Common myeloid progenitor, CD34-positive (primary cell): ENCODE data around the gene CLDN15.

Source experiments
- CTCF ChIA-PET: fragments of 350-600 bp; sonication (Branson Sonifier 250); formaldehyde crosslinking; loops from one replicate; lab custom pipeline; 2021; ENCODE audit warnings: antibody characterized with exemption; lab: Charles Lee
- POLR2A ChIA-PET: fragments of 350-600 bp; sonication (Branson Sonifier 250); formaldehyde crosslinking; loops from one replicate; lab custom pipeline; 2021; ENCODE audit warnings: antibody characterized with exemption; lab: Charles Lee
- DNase-seq, 3 donors: peaks; one replicate each; pipeline versions ENCODE4 v3.0.0 to v3.0.0-alpha.2; 2013
- H3K27ac ChIP-seq, 2 experiments: 1 replicate in 1 of 2; 2 replicates in 1 of 2; pipeline ENCODE4 v1.7.0; 2013; ENCODE audit warnings: inconsistent platforms in 2 of 2, low read length in 2 of 2, mild to moderate bottlenecking in 2 of 2, low read depth in 1 of 2, moderate library complexity in 1 of 2; ENCODE audit not compliant: severe bottlenecking in 2 of 2, insufficient read depth in 1 of 2, poor library complexity in 1 of 2
- H3K27me3 ChIP-seq, 5 experiments: replicated peaks in 2 of 5; 1 replicate in 3 of 5; 2 replicates in 2 of 5; pipeline versions ENCODE4 v1.6.1 to v1.7.0; 2013; ENCODE audit warnings: low read length in 4 of 5, mild to moderate bottlenecking in 2 of 5, moderate library complexity in 2 of 5, inconsistent platforms in 1 of 5; ENCODE audit not compliant: insufficient read depth in 5 of 5, control insufficient read depth in 4 of 5
- H3K36me3 ChIP-seq, 4 experiments: 1 replicate in 2 of 4; 2 replicates in 2 of 4; pipeline versions ENCODE4 v1.6.1 to v1.7.0; 2013; ENCODE audit warnings: low read length in 3 of 4, control low read depth in 1 of 4, mild to moderate bottlenecking in 1 of 4; ENCODE audit not compliant: control insufficient read depth in 4 of 4, insufficient read depth in 4 of 4
- H3K4me1 ChIP-seq, 4 experiments: 1 replicate in 3 of 4; 2 replicates in 1 of 4; pipeline versions ENCODE4 v1.6.1 to v1.7.1; 2013; ENCODE audit warnings: low read length in 3 of 4, mild to moderate bottlenecking in 3 of 4, control low read depth in 1 of 4, inconsistent platforms in 1 of 4, moderate library complexity in 1 of 4; ENCODE audit not compliant: control insufficient read depth in 4 of 4, insufficient read depth in 4 of 4; ENCODE audit errors: control extremely low read depth in 1 of 4
- H3K4me3 ChIP-seq, 7 experiments: 1 replicate in 4 of 7; 2 replicates in 3 of 7; pipeline versions ENCODE4 v1.5.1 to v1.7.0; 2013; ENCODE audit warnings: mild to moderate bottlenecking in 7 of 7, low read length in 6 of 7, moderate library complexity in 6 of 7, inconsistent platforms in 2 of 7, low read depth in 2 of 7, control low read depth in 1 of 7; ENCODE audit not compliant: insufficient read depth in 4 of 7, control insufficient read depth in 1 of 7; ENCODE audit errors: extremely low read depth in 1 of 7
- H3K9me3 ChIP-seq, 5 experiments: 1 replicate in 4 of 5; 2 replicates in 1 of 5; pipeline versions ENCODE4 v1.6.1 to v1.7.1; 2013; ENCODE audit warnings: low read length in 4 of 5, mild to moderate bottlenecking in 2 of 5, inconsistent platforms in 1 of 5, low read depth in 1 of 5, moderate library complexity in 1 of 5; ENCODE audit not compliant: control insufficient read depth in 4 of 5, insufficient read depth in 2 of 5; ENCODE audit errors: control extremely low read depth in 1 of 5
- WGBS: methylation state at CpG from one replicate; pipeline ENCODE4 v1.1.5; 2013; ENCODE audit not compliant: insufficient coverage; 5-methylcytosine and 5-hydroxymethylcytosine counted together

CLDN15 gene

DNA sequence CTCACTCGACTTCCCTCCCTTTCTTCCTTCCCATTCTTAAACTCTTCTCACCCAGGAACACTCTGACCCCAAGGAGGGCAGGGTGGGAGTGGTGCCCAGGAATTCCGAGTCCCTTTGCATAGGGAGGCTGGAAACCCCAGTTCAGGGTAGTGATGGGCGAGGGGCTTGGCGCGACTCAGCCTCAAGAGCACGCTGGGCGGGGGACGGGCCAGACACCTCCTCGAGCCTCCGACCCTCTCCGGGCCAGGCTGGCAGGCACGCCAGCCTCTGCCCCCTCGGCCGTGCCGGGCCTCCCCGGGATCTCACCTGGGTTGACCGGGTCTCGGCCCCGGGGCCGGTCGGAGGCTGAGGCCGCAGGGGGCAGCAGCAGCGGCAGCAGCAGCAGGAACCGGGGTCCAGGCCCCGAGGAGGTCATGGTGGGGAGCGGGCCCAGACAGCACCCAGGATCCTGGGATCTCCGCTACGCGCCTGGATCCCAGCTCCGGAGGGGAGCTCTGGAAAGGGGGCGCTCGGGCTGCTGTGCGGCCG lies 20.7 kb downstream of the CLDN15 start:
- peak overlapping the region; percentile 50 to 98 (median 94) for H3K4me3 ChIP-seq
- no peaks in the 10 kb centered on the region for H3K9me3 ChIP-seq
- H3K27ac ChIP-seq, result peak overlapping the region in 1 of 2 experiments; percentile 94
- no peaks in the 10 kb centered on the region for H3K27me3 ChIP-seq
- peaks cover 3 to 29% (median 25%) of the 10 kb centered on the region in 4 experiments for H3K4me1 ChIP-seq
- POLR2A ChIA-PET, result interaction anchor here (0.6 to 2.1 kb wide), 4 partner anchors 28 to 122 kb away, joined by 3 to 12 read pairs (median 6); partner anchors contain the start of gene FIS1
- CTCF ChIA-PET, result interaction anchor here (0.6 to 5.5 kb wide), 19 partner anchors 9 to 1052 kb away, joined by 3 to 57 read pairs (median 5); partner anchors contain the start of genes CLDN15 and FIS1
- H3K36me3 ChIP-seq, result peaks cover 2 to 24% (median 10%) of the 10 kb centered on the region in 4 experiments
- WGBS, result 0% methylated on average over 29 of the region's 34 CpGs
- DNase-seq, result no peak

GRCh38 chr7:101216001-101216859 lies 21.4 kb downstream of the CLDN15 start:
- DNase-seq, result peak in 1 of 3 donors; percentile 19
- 71% methylated on average over 20 of the region's 31 CpGs for WGBS

DNA sequence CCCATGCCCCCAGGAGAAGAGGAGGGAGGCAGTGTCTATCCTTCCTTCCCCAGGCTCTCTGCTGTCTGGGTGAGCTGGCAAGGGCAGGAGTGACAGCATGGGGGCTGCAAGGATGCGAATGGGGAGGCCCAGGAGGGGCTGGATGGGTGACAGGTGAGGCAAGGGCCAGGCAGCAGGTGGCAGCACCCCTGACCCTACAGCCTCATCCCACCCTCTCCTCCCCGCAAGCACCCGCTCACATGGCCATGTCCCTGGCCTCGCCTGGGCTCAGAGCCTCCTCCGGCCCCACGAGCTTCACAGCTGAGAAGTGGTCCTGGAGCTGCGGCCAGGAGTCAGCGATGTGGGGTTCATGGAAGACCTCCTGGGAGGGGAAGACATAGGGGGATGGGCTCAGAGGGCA lies 25.6 kb downstream of the CLDN15 start:
- no peaks in the 10 kb centered on the region for H3K9me3 ChIP-seq
- 100% methylated on average over 4 of the region's 8 CpGs for WGBS
- H3K27me3 ChIP-seq, result no peaks in the 10 kb centered on the region
- no peak overlapping the region for H3K4me3 ChIP-seq
- peaks cover 0 to 12% (median 10%) of the 10 kb centered on the region in 4 experiments for H3K4me1 ChIP-seq
- ChIA-PET CTCF (interaction anchor here (0.6 to 1.6 kb wide), 2 partner anchors 10 to 66 kb away, joined by 3 to 6 read pairs; no protein-coding TSS in a partner anchor), POLR2A (no interaction called here)
- peaks cover 2 to 55% (median 27%) of the 10 kb centered on the region in 4 experiments for H3K36me3 ChIP-seq
- no peak overlapping the region for H3K27ac ChIP-seq
- DNase-seq, result no peak

More at GRCh38 chr7:101216001-101216859, 21.4 kb downstream of the CLDN15 start:
- no peaks in the 10 kb centered on the region for H3K9me3 ChIP-seq
- peaks cover 3 to 29% (median 25%) of the 10 kb centered on the region in 4 experiments for H3K4me1 ChIP-seq
- peak overlapping the region in 1 of 2 experiments; percentile 94 for H3K27ac ChIP-seq
- H3K36me3 ChIP-seq, result peaks cover 2 to 27% (median 15%) of the 10 kb centered on the region in 4 experiments
- peak overlapping the region; percentile 13 to 98 (median 94) for H3K4me3 ChIP-seq
- POLR2A ChIA-PET, result interaction anchor here (0.6 to 2.0 kb wide), 2 partner anchors 90 to 121 kb away, joined by 3 to 7 read pairs; no protein-coding TSS in a partner anchor
- H3K27me3 ChIP-seq, result no peaks in the 10 kb centered on the region
- CTCF ChIA-PET, result interaction anchor here (0.6 to 5.5 kb wide), 10 partner anchors 9 to 1051 kb away, joined by 3 to 57 read pairs (median 4); partner anchors contain the start of gene FIS1

DNA sequence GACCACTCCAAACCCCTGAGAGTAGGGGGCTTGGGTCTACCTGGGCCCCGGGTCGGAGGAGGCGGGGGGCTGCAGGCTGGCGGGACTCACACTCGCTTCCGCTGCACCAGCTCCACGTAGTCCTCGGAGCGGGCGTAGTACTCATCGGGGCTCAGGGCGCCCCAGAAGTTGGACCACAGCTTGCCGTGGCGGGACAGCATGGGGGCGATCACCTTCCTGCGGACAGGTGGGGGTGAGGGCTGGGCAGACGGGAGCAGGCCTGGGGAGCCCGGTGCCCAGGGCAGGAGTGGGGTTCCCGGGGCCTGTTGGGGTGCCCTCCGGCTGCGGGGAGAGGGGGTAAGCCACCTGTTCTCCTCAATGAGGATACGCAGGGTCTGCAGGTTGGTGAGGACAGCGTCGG lies 26.1 kb downstream of the CLDN15 start:
- Histone ChIP-seq H3K4me3 (no peak overlapping the region), H3K36me3 (peaks cover 2 to 57% (median 28%) of the 10 kb centered on the region in 4 experiments), H3K27ac (no peak overlapping the region), H3K4me1 (peaks cover 0 to 7% (median 5%) of the 10 kb centered on the region in 4 experiments), H3K9me3 (no peaks in the 10 kb centered on the region), H3K27me3 (no peaks in the 10 kb centered on the region)
- 97% methylated on average over 23 of the region's 24 CpGs for WGBS
- POLR2A ChIA-PET, result no interaction called here
- no peak for DNase-seq
- CTCF ChIA-PET, result interaction anchor here (0.6 to 1.6 kb wide), 2 partner anchors 9 to 67 kb away, joined by 3 to 6 read pairs; no protein-coding TSS in a partner anchor

- 98% methylated on average over 16 of the region's 19 CpGs for WGBS
- no peak for DNase-seq
- Histone ChIP-seq H3K36me3 (peaks cover 2 to 61% (median 31%) of the 10 kb centered on the region in 4 experiments), H3K9me3 (no peaks in the 10 kb centered on the region), H3K4me1 (no peaks in the 10 kb centered on the region), H3K4me3 (no peak overlapping the region), H3K27me3 (no peaks in the 10 kb centered on the region), H3K27ac (no peak overlapping the region)
- ChIA-PET POLR2A (no interaction called here), CTCF (no interaction called here)
These were observed 27.5 kb downstream of the CLDN15 start for GRCh38 chr7:101210143-101210542.

- H3K27me3 ChIP-seq, result peaks cover 0 to 9% (median 0%) of the 10 kb centered on the region in 5 experiments
- H3K4me3 ChIP-seq, result no peak overlapping the region
- ChIA-PET CTCF (interaction anchor here (0.6 kb wide), 1 partner anchor 593 kb away, joined by 3 read pairs; no protein-coding TSS in a partner anchor), POLR2A (no interaction called here)
- H3K9me3 ChIP-seq, result no peaks in the 10 kb centered on the region
- no peak for DNase-seq
- no peak overlapping the region for H3K27ac ChIP-seq
- WGBS, result 97% methylated on average over 14 of the region's 14 CpGs
- H3K4me1 ChIP-seq, result no peaks in the 10 kb centered on the region
- H3K36me3 ChIP-seq, result peaks cover 0 to 54% (median 26%) of the 10 kb centered on the region in 4 experiments
These were observed 28.8 kb downstream of the CLDN15 start for GRCh38 chr7:101208794-101209193.
